Vagina (tissue), 2 donors: ENCODE results near the gene ST7. TPM values are rescaled to one million over a fixed set of nuclear protein-coding genes. Genes with fewer than 3 reads are reported as not detected.

Experiments used
- DNase-seq, 2 donors: peaks; one replicate each; pipeline ENCODE4 v3.0.0-alpha.2; 2017; ENCODE audit errors: extremely low spot score in 2 of 2
- H3K27ac ChIP-seq: fragments of 200-600 bp; sonication (generic); one replicate; pipeline ENCODE4 v1.5.1; 2019
- H3K27me3 ChIP-seq: fragments of 200-600 bp; sonication (generic); one replicate; pipeline ENCODE4 v1.5.1; 2019
- H3K36me3 ChIP-seq, 2 donors: fragments of 200-600 bp; sonication (generic); one replicate each; pipeline ENCODE4 v1.5.1; 2017 to 2019
- H3K4me1 ChIP-seq: fragments of 200-600 bp; sonication (generic); one replicate; pipeline ENCODE4 v1.5.1; 2019
- H3K4me3 ChIP-seq, 2 donors: fragments of 200-600 bp; sonication (generic); 1 replicate in 1 of 2; 2 replicates in 1 of 2; pipeline ENCODE4 v1.5.1; 2016 to 2019
- H3K9me3 ChIP-seq: fragments of 200-600 bp; sonication (generic); one replicate; pipeline ENCODE4 v1.5.1; 2019
- POLR2A ChIP-seq, 2 donors: fragments of 450-650 bp; IDR thresholded peaks; one replicate each; pipeline ENCODE4 v1.6.1; 2017; ENCODE audit warnings: antibody characterized with exemption in 2 of 2, mild to moderate bottlenecking in 2 of 2, moderate library complexity in 2 of 2
- POLR2AphosphoS5 ChIP-seq, 2 donors: sonication (generic); formaldehyde crosslinking; IDR thresholded peaks; one replicate each; pipeline ENCODE4 v1.9.0; 2017; ENCODE audit warnings: antibody characterized with exemption in 2 of 2, mild to moderate bottlenecking in 2 of 2, low read depth in 1 of 2; ENCODE audit not compliant: insufficient read depth in 1 of 2
- intact Hi-C: fragments of 100-400 bp; cut with DNase I; formaldehyde crosslinking; loops from one replicate; pipeline ENCODE4 v1.15.1; 2023
- total RNA-seq: library from RNA; depleted of rRNA; stranded (reverse); fragments of >200 nt; gene quantifications from one replicate; pipeline ENCODE4 v1.2.3, GENCODE V29; 2016
- TF ChIP-seq, protein P1 (sequence below), 3 experiments: fragments of 450-650 bp in 2 of 3; fragments of 200-600 bp in 1 of 3; sonication (generic) in 1 of 3; IDR thresholded peaks; one replicate each; pipeline ENCODE4 v1.5.1; 2017 to 2019; ENCODE audit warnings: antibody characterized with exemption in 3 of 3, mild to moderate bottlenecking in 2 of 3, moderate library complexity in 2 of 3

Gene ST7
- total RNA-seq, 1 donor from 2014 or later = 15.2 TPM

GRCh38 chr7:117172283-117172682 is 219.0 kb downstream of the ST7 start:
- H3K9me3 ChIP-seq = no peaks in the 10 kb centered on the region
- no peak for DNase-seq
- H3K4me1 ChIP-seq = peaks cover 6% of the 10 kb centered on the region
- intact Hi-C loops = no loop called here
- H3K36me3 ChIP-seq = peaks cover 0 to 8% of the 10 kb centered on the region in 2 donors
- H3K27me3 ChIP-seq = no peaks in the 10 kb centered on the region
- no peak overlapping the region for H3K4me3 ChIP-seq
- no peak overlapping the region for H3K27ac ChIP-seq
- no peak for TF ChIP-seq POLR2AphosphoS5 (IDR thresholded peaks at IDR 0.05; ENCODE audit: insufficient read depth in 1 of 2, low read depth in 1 of 2)
- TF ChIP-seq POLR2A (IDR thresholded peaks at IDR 0.05) = no peak
- TF ChIP-seq, protein P1, sequence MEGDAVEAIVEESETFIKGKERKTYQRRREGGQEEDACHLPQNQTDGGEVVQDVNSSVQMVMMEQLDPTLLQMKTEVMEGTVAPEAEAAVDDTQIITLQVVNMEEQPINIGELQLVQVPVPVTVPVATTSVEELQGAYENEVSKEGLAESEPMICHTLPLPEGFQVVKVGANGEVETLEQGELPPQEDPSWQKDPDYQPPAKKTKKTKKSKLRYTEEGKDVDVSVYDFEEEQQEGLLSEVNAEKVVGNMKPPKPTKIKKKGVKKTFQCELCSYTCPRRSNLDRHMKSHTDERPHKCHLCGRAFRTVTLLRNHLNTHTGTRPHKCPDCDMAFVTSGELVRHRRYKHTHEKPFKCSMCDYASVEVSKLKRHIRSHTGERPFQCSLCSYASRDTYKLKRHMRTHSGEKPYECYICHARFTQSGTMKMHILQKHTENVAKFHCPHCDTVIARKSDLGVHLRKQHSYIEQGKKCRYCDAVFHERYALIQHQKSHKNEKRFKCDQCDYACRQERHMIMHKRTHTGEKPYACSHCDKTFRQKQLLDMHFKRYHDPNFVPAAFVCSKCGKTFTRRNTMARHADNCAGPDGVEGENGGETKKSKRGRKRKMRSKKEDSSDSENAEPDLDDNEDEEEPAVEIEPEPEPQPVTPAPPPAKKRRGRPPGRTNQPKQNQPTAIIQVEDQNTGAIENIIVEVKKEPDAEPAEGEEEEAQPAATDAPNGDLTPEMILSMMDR (IDR thresholded peaks at IDR 0.05) = no peak

- no peak for TF ChIP-seq POLR2AphosphoS5 (IDR thresholded peaks at IDR 0.05; ENCODE audit: insufficient read depth in 1 of 2, low read depth in 1 of 2)
- TF ChIP-seq, protein P1 (IDR thresholded peaks at IDR 0.05) = no peak
- no peak for TF ChIP-seq POLR2A (IDR thresholded peaks at IDR 0.05)
- no peak overlapping the region for H3K4me3 ChIP-seq
Observed at GRCh38 chr7:117173035-117173770, 219.9 kb downstream of the ST7 start.

DNA sequence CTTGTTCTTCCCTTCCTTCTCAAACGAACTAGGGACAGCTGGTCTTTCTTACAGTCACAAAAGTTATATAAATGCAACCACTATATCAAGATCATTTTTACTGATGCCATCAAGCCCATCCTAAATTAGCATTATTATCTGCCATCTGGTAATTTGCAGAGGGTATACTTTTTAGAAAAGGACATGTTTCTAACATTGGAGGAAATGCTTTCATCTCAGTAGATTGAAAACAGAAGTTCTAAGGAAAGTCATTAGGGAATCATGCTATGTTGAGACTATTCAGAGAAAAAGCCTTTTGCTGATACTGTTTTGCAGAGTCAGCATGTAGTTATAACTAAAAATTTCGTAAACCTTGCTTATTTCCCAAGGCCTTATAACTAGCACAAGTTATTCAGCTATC is 222.9 kb downstream of the ST7 start:
- H3K27me3 ChIP-seq = no peaks in the 10 kb centered on the region
- intact Hi-C loops = no loop called here
- no peak overlapping the region for H3K4me3 ChIP-seq
- peaks cover 0 to 8% of the 10 kb centered on the region in 2 donors for H3K36me3 ChIP-seq
- no peaks in the 10 kb centered on the region for H3K9me3 ChIP-seq
- no peaks in the 10 kb centered on the region for H3K4me1 ChIP-seq
- DNase-seq = no peak
- TF ChIP-seq POLR2A (IDR thresholded peaks at IDR 0.05) (no peak), POLR2AphosphoS5 (IDR thresholded peaks at IDR 0.05; ENCODE audit: insufficient read depth in 1 of 2, low read depth in 1 of 2) (no peak)
- TF ChIP-seq, protein P1 (IDR thresholded peaks at IDR 0.05) = no peak
- no peak overlapping the region for H3K27ac ChIP-seq

More at GRCh38 chr7:117173035-117173770, 219.9 kb downstream of the ST7 start:
- Histone ChIP-seq H3K27ac (no peak overlapping the region), H3K4me1 (no peaks in the 10 kb centered on the region), H3K36me3 (peaks cover 0 to 8% of the 10 kb centered on the region in 2 donors), H3K9me3 (no peaks in the 10 kb centered on the region), H3K27me3 (no peaks in the 10 kb centered on the region)
- no peak for DNase-seq
- intact Hi-C loops = no loop called here

- Histone ChIP-seq H3K4me3 (no peak overlapping the region), H3K27me3 (no peaks in the 10 kb centered on the region), H3K36me3 (no peaks in the 10 kb centered on the region), H3K4me1 (no peaks in the 10 kb centered on the region), H3K9me3 (no peaks in the 10 kb centered on the region), H3K27ac (no peak overlapping the region)
- no peak for DNase-seq
- TF ChIP-seq, protein P1 (IDR thresholded peaks at IDR 0.05) = no peak
- no peak for TF ChIP-seq POLR2A (IDR thresholded peaks at IDR 0.05)
- TF ChIP-seq POLR2AphosphoS5 (IDR thresholded peaks at IDR 0.05; ENCODE audit: insufficient read depth in 1 of 2, low read depth in 1 of 2) = no peak
- intact Hi-C loops = no loop called here
Observed at GRCh38 chr7:117178600-117178999, 225.3 kb downstream of the ST7 start.

- H3K36me3 ChIP-seq = no peaks in the 10 kb centered on the region
- intact Hi-C loops = no loop called here
- TF ChIP-seq POLR2AphosphoS5 (IDR thresholded peaks at IDR 0.05; ENCODE audit: insufficient read depth in 1 of 2, low read depth in 1 of 2) (no peak), POLR2A (IDR thresholded peaks at IDR 0.05) (no peak)
- TF ChIP-seq, protein P1 (IDR thresholded peaks at IDR 0.05) = no peak
- no peak overlapping the region for H3K4me3 ChIP-seq
- H3K4me1 ChIP-seq = no peaks in the 10 kb centered on the region
- H3K27me3 ChIP-seq = no peaks in the 10 kb centered on the region
- DNase-seq = no peak
- no peaks in the 10 kb centered on the region for H3K9me3 ChIP-seq
- H3K27ac ChIP-seq = no peak overlapping the region
Observed at GRCh38 chr7:117179701-117180100, 226.4 kb downstream of the ST7 start.
